ENCODE results near the gene ODC1. TPM values are rescaled to one million over a fixed set of nuclear protein-coding genes. Genes with fewer than 3 reads are reported as not detected.

ODC1 gene
- total and polyA plus RNA-seq, 2 donors (not counting 3 experiments of a cell fraction or from before 2014, with no cell fraction given) = 109 to 132 TPM

- DNase-seq (ENCODE audit: low read depth, low spot score) (no peak), FAIRE-seq (no peak)
- H3K27me3 ChIP-seq (ENCODE audit: control insufficient read depth in 2 of 2, insufficient read depth in 2 of 2, low read length in 2 of 2) = peaks cover 2 to 3% of the 10 kb centered on the region in 2 experiments
- H3K4me2 ChIP-seq (ENCODE audit: insufficient read depth, low read length) = no peak overlapping the region
- H3K4me3 ChIP-seq (replicated peaks in 1 of 3; ENCODE audit: insufficient read depth in 1 of 3, low read depth in 1 of 3, low read length in 3 of 3) = no peak overlapping the region
- H3K9me1 ChIP-seq (replicated peaks; ENCODE audit: control insufficient read depth, extremely low read depth, insufficient read depth, low read length) = no peaks in the 10 kb centered on the region
- no peak overlapping the region for H2AFZ ChIP-seq (ENCODE audit: low read depth, low read length)
- H4K20me1 ChIP-seq (replicated peaks; ENCODE audit: control insufficient read depth, extremely low read depth, insufficient read depth, low read length) = no peaks in the 10 kb centered on the region
- H3K27ac ChIP-seq (ENCODE audit: insufficient read depth, low read depth, low read length) = no peak overlapping the region
- no TSS peak for BruUV-seq (replicated peaks)
- no peak for TF ChIP-seq MYC (IDR thresholded peaks at IDR 0.05; ENCODE audit: low read depth, low read length)
- TF ChIP-seq POLR2A (IDR thresholded peaks at IDR 0.05; ENCODE audit: low read depth, low read length) = no peak
- TF ChIP-seq GATA2 (IDR thresholded peaks at IDR 0.05; ENCODE audit: insufficient read depth, insufficient read length, low read depth, low read length) = no peak
- no peak for TF ChIP-seq EZH2 (IDR thresholded peaks at IDR 0.05; ENCODE audit: borderline replicate concordance, low read depth, low read length, severe bottlenecking)
- TF ChIP-seq CTCF (IDR thresholded peaks at IDR 0.05; ENCODE audit: extremely low read depth in 1 of 2, insufficient read depth in 1 of 2, low read depth in 1 of 2, low read length in 2 of 2) = no peak
- no peak for TF ChIP-seq JUN (IDR thresholded peaks at IDR 0.05; ENCODE audit: borderline replicate concordance, insufficient read depth, insufficient read length, low read depth)
- no peak for TF ChIP-seq FOS (IDR thresholded peaks at IDR 0.05; ENCODE audit: borderline replicate concordance, insufficient read depth, low read length)
- TF ChIP-seq MAX (IDR thresholded peaks at IDR 0.05; ENCODE audit: insufficient read depth, insufficient read length) = no peak
- no peak for TF ChIP-seq POLR2AphosphoS5 (IDR thresholded peaks at IDR 0.05; ENCODE audit: insufficient read depth, low read depth, low read length)
- no peaks in the 10 kb centered on the region for H3K36me3 ChIP-seq (ENCODE audit: control insufficient read depth in 2 of 2, extremely low read depth in 1 of 2, insufficient read depth in 2 of 2, low read length in 2 of 2)
- intact Hi-C loops (cut with micrococcal nuclease) = no loop called here
- no peaks in the 10 kb centered on the region for H3K9me3 ChIP-seq (replicated peaks; ENCODE audit: control insufficient read depth, insufficient read depth, low read length)
- CTCF ChIA-PET = interaction anchor here (0.6 kb wide), 1 partner anchor 10 kb away, joined by 3 read pairs; no protein-coding TSS in a partner anchor
- no peaks in the 10 kb centered on the region for H3K4me1 ChIP-seq (ENCODE audit: control insufficient read depth, extremely low read depth, insufficient read depth, low read length)
- dilution Hi-C loops (cut with MboI; ENCODE audit: extremely low pct_ligation_motif_present, low sequenced_read_pairs) = no loop called here
- no peaks in the 10 kb centered on the region for H3K79me2 ChIP-seq (ENCODE audit: control insufficient read depth, insufficient read depth, low read length)
- no peak overlapping the region for H3K9ac ChIP-seq (replicated peaks; ENCODE audit: extremely low read depth, insufficient read depth, low read length)
- POLR2A ChIA-PET = no interaction called here
Observed at GRCh38 chr2:10493075-10493633, 45.0 kb upstream of the ODC1 start.
